ENCODE measurements around the gene UBE2O. TPM values are rescaled to one million over a fixed set of nuclear protein-coding genes. Genes with fewer than 3 reads are reported as not detected.

The UBE2O gene
- total RNA-seq, 4 donors from 2014 or later = 20.3 to 52.0 (median 26.0) TPM

- 74 to 81% methylated on average over 6 of the region's 6 CpGs for WGBS, 2 donors
- H3K4me3 ChIP-seq (ENCODE audit: low read depth, poor library complexity, severe bottlenecking) = no peak overlapping the region
- TF ChIP-seq CTCF (IDR thresholded peaks at IDR 0.05) (no peak), POLR2A (IDR thresholded peaks at IDR 0.05) (no peak)
- intact Hi-C loops (cut with DNase I; ENCODE audit: low total_unique reads) = no loop called here
- DNase-seq (ENCODE audit: low spot score in 2 of 2) = no peak
Measured at GRCh38 chr17:76359375-76359774, 93.6 kb downstream of the UBE2O start.

DNA sequence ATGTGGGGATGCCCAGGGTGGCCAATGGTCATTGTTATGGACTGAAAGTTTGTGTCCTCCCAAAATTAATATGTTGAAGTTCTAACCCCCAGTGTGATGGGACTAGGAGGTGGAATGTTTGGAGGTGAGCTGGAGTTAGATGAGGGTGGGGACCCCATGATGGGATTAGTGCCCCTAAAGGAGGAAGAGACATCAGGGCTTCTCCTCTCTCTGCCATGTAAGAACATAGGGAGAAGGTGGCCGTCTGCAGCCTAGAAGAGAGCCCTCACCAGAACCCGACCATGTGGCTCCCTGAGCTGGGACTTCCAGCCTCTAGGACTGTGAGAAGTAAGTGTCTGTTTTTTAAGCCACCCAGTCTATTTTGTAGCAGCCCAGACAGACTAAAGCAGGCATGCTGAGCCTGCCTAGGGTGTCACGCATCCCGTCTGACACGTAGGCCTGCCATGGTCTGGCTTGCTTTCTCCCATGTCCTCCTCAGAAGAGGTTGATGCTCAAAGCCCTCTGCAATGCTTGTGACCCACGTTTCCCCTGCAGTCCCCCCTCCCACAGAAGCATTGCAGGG lies 95.3 kb downstream of the UBE2O start:
- 83 to 87% methylated on average over 6 of the region's 6 CpGs for WGBS, 2 donors
- TF ChIP-seq CTCF (IDR thresholded peaks at IDR 0.05) = no peak
- no peak for TF ChIP-seq POLR2A (IDR thresholded peaks at IDR 0.05)
- DNase-seq (ENCODE audit: low spot score in 2 of 2) = no peak
- intact Hi-C loops (cut with DNase I; ENCODE audit: low total_unique reads) = no loop called here
- H3K4me3 ChIP-seq (ENCODE audit: low read depth, poor library complexity, severe bottlenecking) = no peak overlapping the region

DNA sequence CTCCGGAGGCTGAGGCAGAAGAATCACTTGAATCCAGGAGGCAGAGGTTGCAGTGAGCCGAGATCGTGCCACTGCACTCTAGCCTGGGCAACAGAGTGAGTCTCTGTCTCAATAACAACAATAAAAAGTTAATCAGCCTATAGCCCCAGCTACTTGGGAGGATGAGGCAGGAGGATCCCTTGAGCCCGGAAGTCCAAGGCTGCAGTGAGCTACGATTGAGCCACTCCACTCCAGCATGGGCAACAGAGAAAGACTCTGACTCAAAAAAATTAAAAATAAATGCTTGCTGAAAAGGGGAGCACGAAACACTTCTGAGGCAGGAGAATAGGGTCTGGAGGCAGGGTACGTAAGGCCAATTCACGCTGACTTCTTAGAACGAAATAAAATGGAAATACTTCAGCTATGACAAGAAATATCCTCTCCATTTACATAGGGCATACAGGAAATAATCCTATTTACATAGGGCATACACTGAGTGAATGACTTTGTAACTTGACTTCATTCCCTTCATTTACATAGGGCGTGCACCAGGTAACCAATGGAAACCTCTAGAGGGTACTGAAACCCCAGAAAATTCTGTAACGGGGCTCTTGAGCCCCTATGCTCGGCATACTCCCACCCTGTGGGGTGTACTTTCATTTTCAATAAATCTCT lies 96.0 kb downstream of the UBE2O start:
- WGBS, 2 donors = 66 to 73% methylated on average over 12 of the region's 12 CpGs
- DNase-seq (ENCODE audit: low spot score in 2 of 2) = no peak

GRCh38 chr17:76354747-76355310 lies 98.1 kb downstream of the UBE2O start:
- H3K4me3 ChIP-seq (ENCODE audit: low read depth, poor library complexity, severe bottlenecking) = no peak overlapping the region
- WGBS, 2 donors = 60 to 73% methylated on average over 13 of the region's 13 CpGs

More for the DNA sequence above, 96.0 kb downstream of the UBE2O start:
- no peak overlapping the region for H3K4me3 ChIP-seq (ENCODE audit: low read depth, poor library complexity, severe bottlenecking)
- intact Hi-C loops (cut with DNase I; ENCODE audit: low total_unique reads) = no loop called here
- TF ChIP-seq CTCF (IDR thresholded peaks at IDR 0.05) = no peak
- TF ChIP-seq POLR2A (IDR thresholded peaks at IDR 0.05) = no peak

GRCh38 chr17:76354317-76354729 lies 98.6 kb downstream of the UBE2O start:
- H3K4me3 ChIP-seq (ENCODE audit: low read depth, poor library complexity, severe bottlenecking) = peak overlapping the region; percentile 69
- intact Hi-C loops (cut with DNase I; ENCODE audit: low total_unique reads) = no loop called here
- DNase-seq (ENCODE audit: low spot score in 2 of 2) = no peak
- no peak for TF ChIP-seq POLR2A (IDR thresholded peaks at IDR 0.05)
- TF ChIP-seq CTCF (IDR thresholded peaks at IDR 0.05) = no peak
- WGBS, 2 donors = 1% methylated on average over 18 of the region's 18 CpGs

More at GRCh38 chr17:76354747-76355310, 98.1 kb downstream of the UBE2O start:
- no peak for DNase-seq (ENCODE audit: low spot score in 2 of 2)
- intact Hi-C loops (cut with DNase I; ENCODE audit: low total_unique reads) = no loop called here
- TF ChIP-seq POLR2A (IDR thresholded peaks at IDR 0.05) = no peak
- no peak for TF ChIP-seq CTCF (IDR thresholded peaks at IDR 0.05)

Measured in lower leg skin (tissue), 4 donors.